ENCODE results near the gene TCEA2.

Gene TCEA2

GRCh38 chr20:64093013-64093503 lies 30.1 kb downstream of the TCEA2 start:
- DNase-seq (ENCODE audit: low read depth) = no peak

GRCh38 chr20:64095455-64095854 lies 32.5 kb downstream of the TCEA2 start:
- DNase-seq (ENCODE audit: low read depth) = no peak

GRCh38 chr20:64095927-64096326 lies 32.9 kb downstream of the TCEA2 start:
- DNase-seq (ENCODE audit: low read depth) = no peak

GRCh38 chr20:64096535-64096934 lies 33.5 kb downstream of the TCEA2 start:
- DNase-seq (ENCODE audit: low read depth) = no peak

- DNase-seq (ENCODE audit: low read depth) = no peak
These were observed 35.5 kb downstream of the TCEA2 start for GRCh38 chr20:64098471-64099013.

GRCh38 chr20:64099086-64099786 lies 36.2 kb downstream of the TCEA2 start:
- no peak for DNase-seq (ENCODE audit: low read depth)

GRCh38 chr20:64099880-64100565 lies 37.0 kb downstream of the TCEA2 start:
- DNase-seq (ENCODE audit: low read depth) = no peak

- no peak for DNase-seq (ENCODE audit: low read depth)
These were observed 37.5 kb downstream of the TCEA2 start for GRCh38 chr20:64100566-64100888.

- no peak for DNase-seq (ENCODE audit: low read depth)
These were observed 38.1 kb downstream of the TCEA2 start for GRCh38 chr20:64100946-64101688.

- DNase-seq (ENCODE audit: low read depth) = peak; percentile 68
These were observed 39.0 kb downstream of the TCEA2 start for GRCh38 chr20:64101731-64102621.

- no peak for DNase-seq (ENCODE audit: low read depth)
These were observed 39.8 kb downstream of the TCEA2 start for GRCh38 chr20:64102647-64103354.

- DNase-seq (ENCODE audit: low read depth) = no peak
These were observed 41.1 kb downstream of the TCEA2 start for GRCh38 chr20:64103871-64104666.

GRCh38 chr20:64104667-64105451 lies 41.9 kb downstream of the TCEA2 start:
- no peak for DNase-seq (ENCODE audit: low read depth)

- no peak for DNase-seq (ENCODE audit: low read depth)
These were observed 42.9 kb downstream of the TCEA2 start for GRCh38 chr20:64105846-64106434.

GRCh38 chr20:64106435-64106961 lies 43.5 kb downstream of the TCEA2 start:
- DNase-seq (ENCODE audit: low read depth) = no peak

GRCh38 chr20:64106981-64107735 lies 44.2 kb downstream of the TCEA2 start, which contains the start of gene NPBWR2:
TSS of gene NPBWR2 (minus strand) at chr20:64107565. CDS start at chr20:64106831, 734 bp downstream.
- no peak for DNase-seq (ENCODE audit: low read depth)

GRCh38 chr20:64107736-64108457 lies 44.9 kb downstream of the TCEA2 start:
- DNase-seq (ENCODE audit: low read depth) = no peak

All from activated T-cell treated with anti-CD3 and anti-CD28 coated beads for 48 hours (primary cell).